Measurements from ENCODE around the gene HNRNPA3.

DNA sequence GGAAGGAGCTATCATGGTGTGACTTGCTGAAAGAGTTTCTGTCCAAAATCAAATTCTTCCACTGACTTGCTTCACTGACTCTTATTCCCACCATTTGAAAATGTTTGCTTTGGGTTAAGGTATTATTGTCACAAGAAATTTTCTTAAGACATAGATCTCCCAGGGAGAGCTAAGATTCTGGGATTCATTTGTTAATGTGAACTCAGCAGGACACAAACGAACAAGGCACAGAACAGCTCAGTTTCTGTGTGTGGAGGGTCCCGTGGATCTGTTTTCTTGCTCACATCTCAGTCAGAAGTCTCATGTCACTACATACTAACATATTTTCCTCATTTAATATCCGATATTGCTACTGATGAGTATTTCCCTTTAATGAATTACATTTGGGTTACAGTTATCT lies 8.2 kb upstream of the HNRNPA3 start:
- no peak for TF ChIP-seq POLR2A (IDR thresholded peaks at IDR 0.05; ENCODE audit: extremely low read depth, insufficient read length)
- TF ChIP-seq, protein P1, sequence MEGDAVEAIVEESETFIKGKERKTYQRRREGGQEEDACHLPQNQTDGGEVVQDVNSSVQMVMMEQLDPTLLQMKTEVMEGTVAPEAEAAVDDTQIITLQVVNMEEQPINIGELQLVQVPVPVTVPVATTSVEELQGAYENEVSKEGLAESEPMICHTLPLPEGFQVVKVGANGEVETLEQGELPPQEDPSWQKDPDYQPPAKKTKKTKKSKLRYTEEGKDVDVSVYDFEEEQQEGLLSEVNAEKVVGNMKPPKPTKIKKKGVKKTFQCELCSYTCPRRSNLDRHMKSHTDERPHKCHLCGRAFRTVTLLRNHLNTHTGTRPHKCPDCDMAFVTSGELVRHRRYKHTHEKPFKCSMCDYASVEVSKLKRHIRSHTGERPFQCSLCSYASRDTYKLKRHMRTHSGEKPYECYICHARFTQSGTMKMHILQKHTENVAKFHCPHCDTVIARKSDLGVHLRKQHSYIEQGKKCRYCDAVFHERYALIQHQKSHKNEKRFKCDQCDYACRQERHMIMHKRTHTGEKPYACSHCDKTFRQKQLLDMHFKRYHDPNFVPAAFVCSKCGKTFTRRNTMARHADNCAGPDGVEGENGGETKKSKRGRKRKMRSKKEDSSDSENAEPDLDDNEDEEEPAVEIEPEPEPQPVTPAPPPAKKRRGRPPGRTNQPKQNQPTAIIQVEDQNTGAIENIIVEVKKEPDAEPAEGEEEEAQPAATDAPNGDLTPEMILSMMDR (IDR thresholded peaks at IDR 0.05; ENCODE audit: low read depth, low read length) = no peak
- no peak for TF ChIP-seq MYC (IDR thresholded peaks at IDR 0.05; ENCODE audit: low read depth, low read length)
- TF ChIP-seq, protein P2, sequence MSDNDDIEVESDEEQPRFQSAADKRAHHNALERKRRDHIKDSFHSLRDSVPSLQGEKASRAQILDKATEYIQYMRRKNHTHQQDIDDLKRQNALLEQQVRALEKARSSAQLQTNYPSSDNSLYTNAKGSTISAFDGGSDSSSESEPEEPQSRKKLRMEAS (IDR thresholded peaks at IDR 0.05; ENCODE audit: low read depth, low read length) = no peak

All from NB4 (cell line).